ENCODE data around the gene EFNB1. TPM values are rescaled to one million over a fixed set of nuclear protein-coding genes. Genes with fewer than 3 reads are reported as not detected.

Gene EFNB1
- polyA plus RNA-seq, 3 donors: 4.7 to 6.6 (median 5.4) TPM

DNA sequence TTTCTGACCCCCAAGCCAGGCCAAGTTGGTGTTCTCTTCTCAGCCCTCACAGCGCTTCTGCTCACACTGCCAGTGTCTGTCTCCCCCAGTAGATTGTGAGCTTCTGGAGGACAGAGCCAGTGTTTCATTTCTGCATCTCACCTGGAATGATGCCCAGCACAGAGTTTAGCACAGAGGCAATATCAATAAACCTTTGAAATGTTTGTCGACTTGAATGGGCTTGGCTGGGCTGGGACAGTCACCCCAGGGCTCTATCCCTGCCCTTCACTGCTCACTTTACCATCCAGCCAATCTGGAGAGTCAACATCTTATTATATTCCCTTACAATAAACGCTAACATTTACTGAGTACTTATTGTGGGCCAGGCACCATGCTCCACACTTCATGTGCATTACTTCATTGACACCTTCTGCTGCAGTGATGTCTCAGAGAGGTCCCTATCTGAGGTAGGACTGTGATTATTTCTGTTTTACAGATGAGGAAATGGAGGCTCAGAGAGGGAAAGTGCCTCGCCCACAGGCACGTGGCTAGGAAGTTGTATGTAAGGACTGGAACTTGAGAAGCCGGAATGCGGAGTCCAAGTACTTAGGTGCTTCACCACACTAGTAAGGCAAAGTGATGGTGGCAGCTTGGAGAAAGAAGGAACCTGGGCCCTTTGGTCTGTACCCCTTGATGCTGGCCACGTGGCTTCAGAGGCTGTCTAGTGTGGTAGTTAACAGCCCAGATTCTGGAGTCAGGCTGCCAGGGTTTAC is 19.5 kb downstream of the EFNB1 start:
- Histone ChIP-seq H3K27ac (ENCODE audit: low read depth in 1 of 2, low read length in 2 of 2) (no peak overlapping the region), H2AFZ (ENCODE audit: insufficient read depth, low read depth, low read length, poor library complexity, severe bottlenecking) (no peak overlapping the region), H3K79me2 (ENCODE audit: insufficient read depth, low read length) (no peaks in the 10 kb centered on the region), H3K36me3 (replicated peaks in 1 of 2; ENCODE audit: control insufficient read depth in 1 of 2, insufficient read depth in 2 of 2, low read length in 2 of 2) (no peaks in the 10 kb centered on the region), H3K9ac (ENCODE audit: insufficient read depth, low read length, poor library complexity, severe bottlenecking) (no peak overlapping the region), H3K4me3 (replicated peaks in 1 of 3; ENCODE audit: low read depth in 2 of 3, low read length in 3 of 3) (no peak overlapping the region), H3K9me3 (replicated peaks in 1 of 2; ENCODE audit: control insufficient read depth in 1 of 2, insufficient read depth in 1 of 2, low read length in 2 of 2) (no peaks in the 10 kb centered on the region), H3K4me1 (ENCODE audit: control insufficient read depth in 1 of 2, insufficient read depth in 2 of 2, low read length in 2 of 2) (peaks cover 7 to 12% of the 10 kb centered on the region in 2 donors), H3K27me3 (ENCODE audit: control insufficient read depth in 2 of 2, insufficient read depth in 2 of 2, low read length in 2 of 2) (no peaks in the 10 kb centered on the region), H4K20me1 (ENCODE audit: insufficient read depth, low read length) (no peaks in the 10 kb centered on the region), H3K4me2 (replicated peaks; ENCODE audit: extremely low read depth, low read length, poor library complexity, severe bottlenecking) (no peak overlapping the region)
- no peak overlapping the region for H3K27ac Mint-ChIP-seq
- intact Hi-C loops (cut with micrococcal nuclease): no loop called here
- H3K4me3 Mint-ChIP-seq: no peak overlapping the region
- no peaks in the 10 kb centered on the region for H3K36me3 Mint-ChIP-seq
- DNase-seq: no peak
- peaks cover 3 to 4% (median 3%) of the 10 kb centered on the region in 3 donors for H3K27me3 Mint-ChIP-seq (ENCODE audit: low read depth in 3 of 3)
- H3K4me1 Mint-ChIP-seq: peaks cover 6% of the 10 kb centered on the region
- 82% methylated on average over 2 of the region's 8 CpGs for WGBS (ENCODE audit: insufficient coverage)
- H3K9me3 Mint-ChIP-seq: no peaks in the 10 kb centered on the region
- TF ChIP-seq, protein P1, sequence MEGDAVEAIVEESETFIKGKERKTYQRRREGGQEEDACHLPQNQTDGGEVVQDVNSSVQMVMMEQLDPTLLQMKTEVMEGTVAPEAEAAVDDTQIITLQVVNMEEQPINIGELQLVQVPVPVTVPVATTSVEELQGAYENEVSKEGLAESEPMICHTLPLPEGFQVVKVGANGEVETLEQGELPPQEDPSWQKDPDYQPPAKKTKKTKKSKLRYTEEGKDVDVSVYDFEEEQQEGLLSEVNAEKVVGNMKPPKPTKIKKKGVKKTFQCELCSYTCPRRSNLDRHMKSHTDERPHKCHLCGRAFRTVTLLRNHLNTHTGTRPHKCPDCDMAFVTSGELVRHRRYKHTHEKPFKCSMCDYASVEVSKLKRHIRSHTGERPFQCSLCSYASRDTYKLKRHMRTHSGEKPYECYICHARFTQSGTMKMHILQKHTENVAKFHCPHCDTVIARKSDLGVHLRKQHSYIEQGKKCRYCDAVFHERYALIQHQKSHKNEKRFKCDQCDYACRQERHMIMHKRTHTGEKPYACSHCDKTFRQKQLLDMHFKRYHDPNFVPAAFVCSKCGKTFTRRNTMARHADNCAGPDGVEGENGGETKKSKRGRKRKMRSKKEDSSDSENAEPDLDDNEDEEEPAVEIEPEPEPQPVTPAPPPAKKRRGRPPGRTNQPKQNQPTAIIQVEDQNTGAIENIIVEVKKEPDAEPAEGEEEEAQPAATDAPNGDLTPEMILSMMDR (IDR thresholded peaks at IDR 0.05): no peak

DNA sequence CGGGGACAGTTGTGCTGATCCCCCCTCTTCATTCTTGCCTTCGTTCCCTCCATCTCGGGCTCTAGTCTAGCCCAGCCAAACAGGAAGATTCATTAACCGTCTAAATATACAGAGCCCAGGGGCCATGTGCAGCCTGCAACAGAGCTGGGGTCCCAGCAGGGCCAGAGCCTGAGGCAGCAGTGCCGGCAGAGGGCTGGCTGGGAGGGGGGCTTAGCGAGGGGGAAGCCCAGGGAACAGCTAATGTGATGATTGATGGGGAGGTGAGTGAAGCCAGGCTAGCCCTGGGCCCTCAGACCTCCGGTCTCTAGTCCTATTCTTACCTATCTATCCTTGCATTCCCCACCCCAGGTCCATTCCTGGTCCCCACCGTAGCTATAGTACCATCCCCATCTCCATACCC is 22.3 kb downstream of the EFNB1 start:
- no peak overlapping the region for H3K27ac Mint-ChIP-seq

More for the DNA sequence above, 22.3 kb downstream of the EFNB1 start:
- Histone ChIP-seq H3K9me3 (replicated peaks in 1 of 2; ENCODE audit: control insufficient read depth in 1 of 2, insufficient read depth in 1 of 2, low read length in 2 of 2) (no peaks in the 10 kb centered on the region), H4K20me1 (ENCODE audit: insufficient read depth, low read length) (no peaks in the 10 kb centered on the region), H3K4me3 (replicated peaks in 1 of 3; ENCODE audit: low read depth in 2 of 3, low read length in 3 of 3) (no peak overlapping the region), H3K79me2 (ENCODE audit: insufficient read depth, low read length) (no peaks in the 10 kb centered on the region), H3K36me3 (replicated peaks in 1 of 2; ENCODE audit: control insufficient read depth in 1 of 2, insufficient read depth in 2 of 2, low read length in 2 of 2) (no peaks in the 10 kb centered on the region), H3K27me3 (ENCODE audit: control insufficient read depth in 2 of 2, insufficient read depth in 2 of 2, low read length in 2 of 2) (no peaks in the 10 kb centered on the region), H2AFZ (ENCODE audit: insufficient read depth, low read depth, low read length, poor library complexity, severe bottlenecking) (no peak overlapping the region), H3K4me2 (replicated peaks; ENCODE audit: extremely low read depth, low read length, poor library complexity, severe bottlenecking) (no peak overlapping the region), H3K27ac (ENCODE audit: low read depth in 1 of 2, low read length in 2 of 2) (no peak overlapping the region), H3K9ac (ENCODE audit: insufficient read depth, low read length, poor library complexity, severe bottlenecking) (no peak overlapping the region), H3K4me1 (ENCODE audit: control insufficient read depth in 1 of 2, insufficient read depth in 2 of 2, low read length in 2 of 2) (no peaks in the 10 kb centered on the region)
- no peak for DNase-seq
- Mint-ChIP-seq H3K27me3 (ENCODE audit: low read depth in 3 of 3) (peaks cover 0 to 4% (median 3%) of the 10 kb centered on the region in 3 donors), H3K36me3 (no peaks in the 10 kb centered on the region), H3K9me3 (no peaks in the 10 kb centered on the region), H3K4me1 (peaks cover 2% of the 10 kb centered on the region), H3K4me3 (no peak overlapping the region)
- intact Hi-C loops (cut with micrococcal nuclease): no loop called here
- TF ChIP-seq, protein P1 (IDR thresholded peaks at IDR 0.05): no peak
- whole genome bisulfite sequencing (ENCODE audit: insufficient coverage): 100% methylated on average over 1 of the region's 8 CpGs

Data from CD14-positive monocyte (primary cell).